HCT116 (cell line): ENCODE measurements around the gene RNH1. TPM values are rescaled to one million over a fixed set of nuclear protein-coding genes. Genes with fewer than 3 reads are reported as not detected.
A peak's percentile ranks its signal among the peaks of the same experiment; 100 is the strongest.

ENCODE experiments used
- ATAC-seq: fragments of 200-7000 bp; cut with Tn5 transposase; 2 replicates; pipeline ENCODE4 v1.9.1; 2020; ENCODE audit warnings: mild to moderate bottlenecking, moderate library complexity
- BruUV-seq: library from RNA; stranded (reverse); fragments of 400-500 nt; replicated peaks from 2 replicates; lab custom pipeline; 2021; lab: Mats Ljungman, UMichigan
- CTCF ChIA-PET: fragments of 300-600 bp; sonication (Branson Sonifier 250); formaldehyde crosslinking; loops from one replicate; lab custom pipeline; 2021; ENCODE audit warnings: antibody characterized with exemption; lab: Charles Lee
- POLR2A ChIA-PET: fragments of 300-600, 350-600 bp; sonication (Branson Sonifier 250); formaldehyde crosslinking; loops from one replicate; lab custom pipeline; 2021; ENCODE audit warnings: antibody characterized with exemption; lab: Charles Lee
- RAD21 ChIA-PET, 2 experiments: fragments of 300-600 bp; sonication (Branson Sonifier 250); formaldehyde crosslinking; loops; one replicate each; lab custom pipeline; 2023; ENCODE audit warnings: low total read pairs in 2 of 2; ENCODE audit not compliant: uncharacterized antibody in 2 of 2, unreplicated experiment in 2 of 2, low non-redundant PET in 1 of 2; lab: Charles Lee
- DNase-seq: peaks from one replicate; pipeline ENCODE4 v3.0.0-alpha.2; 2010; ENCODE audit warnings: low read depth, low spot score
- H2AFZ ChIP-seq: fragments of 200-600 bp; shearing (Covaris generic), sonication (generic); 2 replicates; pipeline ENCODE4 v1.6.1; 2017; ENCODE audit warnings: low read depth, mixed run types, mixed read lengths, antibody characterized with exemption, low read length; ENCODE audit not compliant: poor library complexity, severe bottlenecking
- H3K27ac ChIP-seq: 2 replicates; pipeline ENCODE4 v1.5.1; 2012; ENCODE audit warnings: low read depth, low read length
- H3K27me3 ChIP-seq: fragments of 200-600 bp; sonication (generic); 2 replicates; pipeline ENCODE4 v1.6.1; 2016; ENCODE audit warnings: mixed run types, low read length, mixed read lengths; ENCODE audit not compliant: insufficient read depth
- H3K36me3 ChIP-seq, 2 experiments: fragments of 200-500 bp in 1 of 2; fragments of 200-600 bp in 1 of 2; sonication (Bioruptor generic) in 1 of 2; sonication (generic) in 1 of 2; 2 replicates each; pipeline versions ENCODE4 v1.5.1 to v1.6.1; 2014 to 2016; ENCODE audit warnings: low read length in 2 of 2, inconsistent platforms in 1 of 2, mixed read lengths in 1 of 2, mixed run types in 1 of 2; ENCODE audit not compliant: insufficient read depth in 2 of 2, control insufficient read depth in 1 of 2
- H3K4me1 ChIP-seq, 2 experiments: fragments of 200-600 bp in 1 of 2; sonication (generic) in 1 of 2; 2 replicates each; pipeline versions ENCODE4 v1.5.1 to v1.6.1; 2012 to 2017; ENCODE audit warnings: low read length in 2 of 2, inconsistent platforms in 1 of 2, mild to moderate bottlenecking in 1 of 2, mixed read lengths in 1 of 2, mixed run types in 1 of 2, moderate library complexity in 1 of 2; ENCODE audit not compliant: insufficient read depth in 2 of 2, control insufficient read depth in 1 of 2
- H3K4me2 ChIP-seq: fragments of 200-600 bp; sonication (generic); 2 replicates; pipeline ENCODE4 v1.6.1; 2017; ENCODE audit warnings: mixed run types, low read length, mixed read lengths
- H3K4me3 ChIP-seq, 2 experiments: fragments of 200-600 bp in 1 of 2; sonication (generic) in 1 of 2; replicated peaks in 1 of 2; 2 replicates each; pipeline ENCODE4 v1.5.1; 2011 to 2016; ENCODE audit warnings: low read length in 2 of 2, control low read depth in 1 of 2, low read depth in 1 of 2, mild to moderate bottlenecking in 1 of 2, mixed read lengths in 1 of 2, mixed run types in 1 of 2
- H3K79me2 ChIP-seq: fragments of 200-600 bp; sonication (generic); 2 replicates; pipeline ENCODE4 v1.6.1; 2017; ENCODE audit warnings: mild to moderate bottlenecking, mixed run types, low read length, moderate library complexity, mixed read lengths; ENCODE audit not compliant: insufficient read depth
- H3K9ac ChIP-seq: fragments of 200-600 bp; sonication (generic); 2 replicates; pipeline ENCODE4 v1.6.1; 2016; ENCODE audit warnings: low read length, mixed read lengths
- H3K9me2 ChIP-seq: fragments of 200-600 bp; sonication (generic), shearing (Covaris generic); 2 replicates; pipeline ENCODE4 v1.6.1; 2017; ENCODE audit warnings: mixed run types, mild to moderate bottlenecking, moderate library complexity; ENCODE audit not compliant: insufficient read depth
- H3K9me3 ChIP-seq, 2 experiments: fragments of 200-500 bp in 1 of 2; fragments of 200-600 bp in 1 of 2; sonication (Bioruptor generic) in 1 of 2; sonication (generic) in 1 of 2; 2 replicates each; pipeline ENCODE4 v1.6.1; 2014 to 2017; ENCODE audit warnings: low read length in 2 of 2, mixed read lengths in 2 of 2, inconsistent platforms in 1 of 2, low read depth in 1 of 2, mild to moderate bottlenecking in 1 of 2, mixed run types in 1 of 2, moderate library complexity in 1 of 2; ENCODE audit not compliant: control insufficient read depth in 1 of 2, insufficient read depth in 1 of 2
- H4K20me1 ChIP-seq: fragments of 200-600 bp; sonication (generic), shearing (Covaris generic); 2 replicates; pipeline ENCODE4 v1.6.1; 2017; ENCODE audit warnings: mixed run types, mild to moderate bottlenecking, moderate library complexity; ENCODE audit not compliant: insufficient read depth
- ATF3 ChIP-seq: IDR thresholded peaks from 2 replicates; pipeline ENCODE4 v1.6.1; 2012
- CEBPB ChIP-seq: IDR thresholded peaks from 2 replicates; pipeline ENCODE4 v1.6.1; 2012; ENCODE audit warnings: low read depth
- CTCF ChIP-seq, 3 experiments: fragments of 200-600 bp in 1 of 3; sonication (generic) in 1 of 3; IDR thresholded peaks in 2 of 3; conservative IDR thresholded peaks in 1 of 3; 2 replicates each; pipeline ENCODE4 v1.5.1; 2012 to 2017; ENCODE audit warnings: low read depth in 2 of 3, low read length in 2 of 3, antibody characterized with exemption in 1 of 3, borderline replicate concordance in 1 of 3, control low read depth in 1 of 3, mild to moderate bottlenecking in 1 of 3, mixed read lengths in 1 of 3, mixed run types in 1 of 3, moderate library complexity in 1 of 3; ENCODE audit not compliant: insufficient read depth in 1 of 3
- EGR1 ChIP-seq: IDR thresholded peaks from 2 replicates; pipeline ENCODE4 v1.6.1; 2012; ENCODE audit warnings: low read depth
- ELF1 ChIP-seq: IDR thresholded peaks from 2 replicates; pipeline ENCODE4 v1.6.1; 2012; ENCODE audit warnings: low read depth, borderline replicate concordance
- EZH2 ChIP-seq: fragments of 200-600 bp; sonication (generic); IDR thresholded peaks from 2 replicates; pipeline ENCODE4 v1.6.1; 2017; ENCODE audit warnings: antibody characterized with exemption, mixed run types
- EZH2phosphoT487 ChIP-seq: fragments of 200-600 bp; IDR thresholded peaks from 2 replicates; pipeline ENCODE4 v1.6.1; 2018; ENCODE audit warnings: antibody characterized with exemption, borderline replicate concordance
- FOSL1 ChIP-seq: IDR thresholded peaks from 2 replicates; pipeline ENCODE4 v1.6.1; 2012; ENCODE audit warnings: low read depth
- JUND ChIP-seq: IDR thresholded peaks from 2 replicates; pipeline ENCODE4 v1.6.1; 2012
- POLR2A ChIP-seq: IDR thresholded peaks from 2 replicates; pipeline ENCODE4 v1.7.0; 2011; ENCODE audit warnings: borderline replicate concordance; ENCODE audit not compliant: insufficient read depth, insufficient read length; ENCODE audit errors: extremely low read depth
- POLR2AphosphoS5 ChIP-seq: IDR thresholded peaks from 2 replicates; pipeline ENCODE4 v1.6.1; 2011; ENCODE audit warnings: mild to moderate bottlenecking, low read depth, low read length, moderate library complexity
- REST ChIP-seq: IDR thresholded peaks from 2 replicates; pipeline ENCODE4 v1.6.1; 2012; ENCODE audit warnings: low read depth
- SIN3A ChIP-seq: IDR thresholded peaks from 2 replicates; pipeline ENCODE4 v1.6.1; 2012; ENCODE audit warnings: low read depth
- SP1 ChIP-seq: IDR thresholded peaks from 2 replicates; pipeline ENCODE4 v1.6.1; 2012; ENCODE audit warnings: low read depth
- SRF ChIP-seq: IDR thresholded peaks from 2 replicates; pipeline ENCODE4 v1.6.1; 2012; ENCODE audit warnings: low read depth
- TCF7L2 ChIP-seq: IDR thresholded peaks from 2 replicates; pipeline ENCODE4 v1.7.0; 2011; ENCODE audit warnings: borderline replicate concordance, inconsistent platforms; ENCODE audit not compliant: insufficient read depth, insufficient read length; ENCODE audit errors: extremely low read depth
- YY1 ChIP-seq: IDR thresholded peaks from 2 replicates; pipeline ENCODE4 v1.6.1; 2011; ENCODE audit warnings: low read length, low read depth, moderate library complexity, mild to moderate bottlenecking; ENCODE audit not compliant: insufficient replicate concordance; ENCODE audit errors: extremely low read depth
- ZBTB33 ChIP-seq: IDR thresholded peaks from 2 replicates; pipeline ENCODE4 v1.6.1; 2011; ENCODE audit warnings: mild to moderate bottlenecking, low read length, moderate library complexity; ENCODE audit not compliant: insufficient replicate concordance; ENCODE audit errors: extremely low read depth
- ZFX ChIP-seq: fragments of 450-650 bp; IDR thresholded peaks from 2 replicates; pipeline ENCODE4 v1.6.1; 2017
- ZNF274 ChIP-seq: fragments of 200-500 bp; sonication (Bioruptor generic); IDR thresholded peaks from 2 replicates; pipeline ENCODE4 v1.6.1; 2014; ENCODE audit warnings: mild to moderate bottlenecking, low read depth, low read length, inconsistent platforms
- intact Hi-C: fragments of 100-400 bp; cut with micrococcal nuclease; formaldehyde crosslinking; loops from 2 replicates; pipeline ENCODE4 v1.10.0; 2022
- total RNA-seq: library from RNA; stranded (reverse); gene quantifications from one replicate; pipeline ENCODE4 v1.2.1, GENCODE V29; 2021; ENCODE audit not compliant: unreplicated experiment

Gene RNH1
- total RNA-seq, 1 experiment from 2014 or later: 120 TPM

GRCh38 chr11:535210-535518 is 28.1 kb upstream of the RNH1 start:
- CTCF ChIA-PET: no interaction called here
- intact Hi-C loops: no loop called here
- peak; percentile 21 for ATAC-seq

More at GRCh38 chr11:535210-535518, 28.1 kb upstream of the RNH1 start:
- peaks cover 33% of the 10 kb centered on the region for H3K79me2 ChIP-seq
- no peak for DNase-seq
- no peak for TF ChIP-seq ZNF274
- no peak for TF ChIP-seq REST
- TF ChIP-seq YY1: no peak
- no peak for TF ChIP-seq SRF
- TF ChIP-seq ATF3: no peak
- no peak for TF ChIP-seq ZFX
- TF ChIP-seq SP1: no peak
- no peak for TF ChIP-seq JUND
- no peak for TF ChIP-seq EZH2
- TF ChIP-seq TCF7L2: no peak
- no peak for TF ChIP-seq SIN3A
- TF ChIP-seq FOSL1: no peak
- no peak for TF ChIP-seq POLR2A
- no peak for TF ChIP-seq CEBPB
- TF ChIP-seq EZH2phosphoT487: no peak
- TF ChIP-seq POLR2AphosphoS5: no peak
- TF ChIP-seq EGR1: no peak
- TF ChIP-seq ELF1: no peak
- no peak for TF ChIP-seq CTCF (IDR thresholded peaks at IDR 0.05 in 2 of 3, conservative IDR thresholded peaks at IDR 0.05 in 1 of 3; ENCODE audit: borderline replicate concordance in 1 of 3, insufficient read depth in 1 of 3, low read depth in 2 of 3, low read length in 2 of 3)
- no peak for TF ChIP-seq ZBTB33
- TF ChIP-seq, all 23 proteins: peak for 0
- peaks cover 15 to 33% of the 10 kb centered on the region in 2 experiments; a peak in 3 of 4 replicates for H3K4me1 ChIP-seq
- POLR2A ChIA-PET: interaction anchor here (1.7 kb wide), 2 partner anchors 26 to 41 kb away, joined by 5 to 8 read pairs; partner anchors contain the start of gene PHRF1
- H3K9me3 ChIP-seq: no peaks in the 10 kb centered on the region
- H3K27ac ChIP-seq: peak overlapping the region; percentile 100
- H2AFZ ChIP-seq: no peak overlapping the region
- RAD21 ChIA-PET: no interaction called here
- H3K9ac ChIP-seq: peak overlapping the region; percentile 89
- BruUV-seq: no TSS peak
- peaks cover 0 to 26% of the 10 kb centered on the region in 2 experiments; a peak in 2 of 4 replicates for H3K36me3 ChIP-seq
- H3K27me3 ChIP-seq: no peaks in the 10 kb centered on the region
- H3K4me2 ChIP-seq: peak overlapping the region; percentile 92
- H3K4me3 ChIP-seq: peak overlapping the region; percentile 69 to 90
- no peaks in the 10 kb centered on the region for H3K9me2 ChIP-seq
- no peaks in the 10 kb centered on the region for H4K20me1 ChIP-seq
